NCI-H69 (cell line): Measurements from ENCODE around the gene TACR1.
"Not testable (repeated sequence)": the region's sequence is repeated elsewhere in the genome, so short reads cannot be mapped to it uniquely, and the experiment has no call there.

Source experiments
- DNase-seq: peaks from one replicate; lab custom pipeline; 2025; lab: John Stamatoyannopoulos, UW

The TACR1 gene

GRCh38 chr2:75194184-75194868, 5.0 kb downstream of the TACR1 start:
- DNase-seq: no peak

DNA sequence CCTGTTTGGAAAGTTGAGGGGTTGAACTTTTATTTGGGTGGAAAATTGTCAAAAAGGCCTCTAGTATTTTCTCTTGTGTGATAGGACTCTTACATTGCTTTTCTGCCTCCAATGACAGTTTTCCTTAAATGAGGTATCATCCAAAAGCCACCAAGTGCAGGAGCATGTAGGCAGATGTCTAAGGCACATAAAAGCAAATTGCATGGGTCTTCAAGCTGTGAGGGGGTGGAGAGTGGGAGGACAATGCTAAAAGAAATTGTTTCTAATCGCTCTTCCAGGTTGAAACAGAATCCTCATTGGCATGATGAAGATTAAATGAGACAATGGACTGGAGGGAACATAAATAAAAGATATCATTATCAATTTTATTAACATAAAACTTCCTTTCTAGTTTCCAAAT, 6.8 kb downstream of the TACR1 start:
- DNase-seq: no peak

GRCh38 chr2:75190271-75190990, 8.9 kb downstream of the TACR1 start:
- no peak for DNase-seq

- no peak for DNase-seq
Observed at GRCh38 chr2:75186821-75187220, 12.5 kb downstream of the TACR1 start.

DNA sequence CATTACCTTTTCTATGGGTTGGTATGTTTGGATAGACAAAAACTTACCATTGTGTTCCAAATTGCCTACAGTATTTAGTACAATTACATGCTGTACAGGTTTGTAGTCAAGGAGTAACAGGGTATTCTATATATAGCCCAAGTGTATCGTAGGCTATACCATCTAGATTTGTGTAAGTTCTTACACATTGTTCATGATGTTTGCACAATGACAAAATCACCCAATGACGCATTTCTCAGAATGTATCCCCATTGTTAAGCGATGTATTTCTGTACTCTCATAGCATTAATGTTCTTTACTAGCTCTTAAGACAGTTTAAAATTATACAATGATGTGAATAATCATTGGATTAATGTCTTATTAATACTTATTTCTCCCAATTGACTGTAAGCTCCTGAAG, 16.7 kb downstream of the TACR1 start:
- no peak for DNase-seq

DNA sequence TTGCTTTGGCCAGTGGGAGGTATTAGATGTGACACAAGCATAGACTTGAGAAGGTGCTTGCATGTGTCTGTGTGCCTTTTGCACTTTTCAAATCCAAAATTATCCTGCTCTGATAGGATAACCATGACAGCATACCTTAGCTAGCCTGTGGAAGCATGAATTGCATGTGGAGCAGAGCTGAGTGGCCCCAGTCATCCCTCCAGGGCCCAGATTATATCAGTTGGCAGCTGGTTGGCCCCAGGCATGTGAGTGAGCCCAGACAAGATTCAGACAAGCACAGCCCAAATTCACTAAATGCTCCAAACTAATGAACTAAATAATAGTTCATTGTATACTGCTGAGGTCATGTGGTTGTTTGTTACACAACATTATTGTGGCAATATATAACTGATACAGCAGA, 18.8 kb downstream of the TACR1 start:
- DNase-seq: no peak

GRCh38 chr2:75177427-75177826, 21.9 kb downstream of the TACR1 start:
- DNase-seq: no peak

DNA sequence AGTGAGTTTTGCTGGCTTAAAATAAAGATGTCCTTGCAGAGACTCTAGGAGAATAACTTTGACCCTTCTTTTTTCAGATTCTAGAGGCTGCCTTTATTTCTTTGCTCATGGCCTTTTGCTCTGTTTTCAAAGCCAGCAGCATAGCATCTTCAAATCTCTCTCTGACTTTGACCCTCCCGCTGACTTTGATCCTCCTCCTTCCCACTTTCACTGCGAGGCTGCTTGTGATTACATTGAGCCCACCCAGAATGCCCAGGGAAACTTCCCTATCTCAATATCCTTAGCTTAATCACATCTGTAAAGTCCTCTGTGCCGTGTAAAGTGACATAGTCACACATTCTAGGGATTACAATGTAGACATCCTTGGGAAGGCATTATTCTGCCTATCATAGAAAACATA, 23.9 kb downstream of the TACR1 start:
- DNase-seq: no peak

GRCh38 chr2:75174981-75175380, 24.3 kb downstream of the TACR1 start:
- DNase-seq: no peak

DNA sequence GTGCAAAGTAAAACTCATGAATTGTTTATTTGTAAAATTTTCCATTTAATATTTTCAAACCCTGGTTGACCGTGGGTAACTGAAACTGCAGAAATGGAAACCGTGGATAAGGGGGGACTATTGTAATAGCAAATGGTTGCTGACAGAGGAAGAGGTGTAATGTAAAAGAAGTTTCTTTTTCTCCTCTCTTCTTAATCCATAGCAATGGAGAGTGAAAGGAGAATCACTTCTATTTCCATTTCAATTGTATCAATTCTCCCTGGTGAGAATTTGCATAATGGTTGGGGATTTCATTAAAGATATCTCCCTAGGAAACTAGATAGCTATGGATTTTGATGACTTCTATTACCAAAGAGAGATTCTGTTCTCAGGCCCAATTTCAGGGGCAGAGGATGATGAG, 24.8 kb downstream of the TACR1 start:
- DNase-seq: no peak

DNA sequence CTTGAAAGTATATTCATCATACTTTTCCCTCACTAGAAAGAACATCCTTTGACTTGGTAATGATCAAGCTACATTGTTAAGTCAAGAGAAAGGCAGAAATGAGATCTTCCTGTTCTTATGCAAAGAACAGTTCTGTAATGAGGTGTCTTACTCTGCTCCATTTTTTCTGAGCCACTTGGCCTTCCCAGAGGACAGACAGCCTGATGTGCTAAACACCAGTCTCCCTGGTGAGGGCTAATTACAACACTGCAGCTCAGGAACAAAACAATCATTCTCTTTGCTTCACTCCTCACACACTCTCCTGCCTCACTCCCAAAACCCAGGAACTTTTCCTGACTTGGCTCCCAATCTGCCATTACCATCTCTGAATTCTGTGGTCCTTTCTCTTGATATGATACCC, 25.6 kb downstream of the TACR1 start:
- peak; percentile 2 for DNase-seq

DNA sequence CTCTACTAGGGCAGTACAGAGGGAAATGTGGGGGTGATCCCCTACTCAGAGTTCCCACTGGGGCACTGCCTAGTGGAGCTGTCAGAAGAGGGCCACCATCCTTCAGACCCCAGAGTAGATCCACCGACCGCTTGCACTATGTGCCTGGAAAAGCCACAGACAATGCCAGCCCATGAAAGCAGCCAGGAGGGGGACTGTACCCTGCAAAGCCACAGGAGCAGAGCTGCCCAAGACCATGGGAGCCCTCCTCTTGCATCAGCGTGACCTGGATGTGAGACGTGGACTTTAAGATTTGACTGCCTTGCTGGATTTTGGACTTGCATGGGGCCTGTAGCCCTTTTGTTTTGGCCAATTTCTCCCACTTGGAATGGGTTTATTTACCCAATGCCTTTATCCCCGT, 27.9 kb downstream of the TACR1 start:
- not testable (repeated sequence) for DNase-seq

- no peak for DNase-seq
Observed at GRCh38 chr2:75170889-75171288, 28.4 kb downstream of the TACR1 start.

DNA sequence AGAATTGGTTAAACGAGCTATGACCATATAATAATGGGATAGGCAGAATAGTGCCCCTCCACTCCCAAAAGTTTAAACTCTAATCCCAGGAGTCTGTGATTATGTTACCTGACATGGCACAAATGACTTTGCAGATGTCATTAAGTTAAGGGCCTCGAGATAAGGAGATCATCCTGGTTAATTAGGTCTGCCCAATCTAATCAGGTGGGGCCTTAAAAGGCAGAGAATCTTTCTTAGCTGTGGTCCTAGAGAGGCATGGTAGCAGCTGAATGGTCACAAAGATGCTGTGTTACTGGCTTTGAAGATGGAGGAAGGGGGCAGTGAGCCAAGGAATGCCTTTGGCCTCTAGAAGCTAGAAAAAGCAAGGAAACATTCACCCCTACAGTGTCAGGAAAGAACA, 31.1 kb downstream of the TACR1 start:
- no peak for DNase-seq

DNA sequence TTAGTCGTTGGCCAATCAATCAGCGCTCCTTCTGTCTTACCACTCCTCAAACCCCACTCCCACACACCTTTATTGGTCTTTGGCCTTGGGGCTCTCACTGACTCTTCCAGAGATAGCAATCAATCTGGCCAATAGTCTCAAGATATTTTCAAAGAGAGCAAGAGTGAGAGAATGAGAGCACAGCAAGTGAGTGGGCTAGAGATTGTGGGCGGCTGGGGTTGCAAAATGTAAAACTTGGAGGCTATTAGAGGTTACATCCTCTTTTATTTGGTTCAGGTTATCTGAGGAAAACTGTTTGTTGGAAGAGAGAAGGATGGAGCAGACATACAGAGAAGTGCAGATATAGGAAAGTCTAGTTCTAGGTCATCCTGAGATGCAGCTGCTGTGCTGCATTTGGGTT, 32.8 kb downstream of the TACR1 start:
- DNase-seq: no peak

DNA sequence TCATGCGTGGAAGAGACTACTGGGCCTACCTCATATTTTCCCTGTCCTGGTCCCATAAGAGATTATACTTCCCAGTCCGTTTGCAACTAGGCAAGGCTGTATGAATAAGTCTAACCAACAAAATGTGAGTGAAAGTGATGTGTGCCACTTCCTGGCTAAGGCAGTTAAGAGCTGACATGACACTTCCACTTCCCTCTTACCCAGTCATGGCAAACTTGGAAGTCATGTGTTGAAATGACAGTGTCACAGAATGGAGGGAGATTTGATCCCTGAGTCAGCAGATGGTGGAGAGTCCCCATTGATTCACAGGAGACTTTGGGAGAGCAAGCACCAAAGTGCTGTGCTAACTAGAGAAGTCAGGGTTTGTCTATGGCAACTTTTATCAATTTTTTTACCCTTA, 36.4 kb downstream of the TACR1 start:
- DNase-seq: no peak

- DNase-seq: no peak
Observed at GRCh38 chr2:75162259-75162658, 37.1 kb downstream of the TACR1 start.

DNA sequence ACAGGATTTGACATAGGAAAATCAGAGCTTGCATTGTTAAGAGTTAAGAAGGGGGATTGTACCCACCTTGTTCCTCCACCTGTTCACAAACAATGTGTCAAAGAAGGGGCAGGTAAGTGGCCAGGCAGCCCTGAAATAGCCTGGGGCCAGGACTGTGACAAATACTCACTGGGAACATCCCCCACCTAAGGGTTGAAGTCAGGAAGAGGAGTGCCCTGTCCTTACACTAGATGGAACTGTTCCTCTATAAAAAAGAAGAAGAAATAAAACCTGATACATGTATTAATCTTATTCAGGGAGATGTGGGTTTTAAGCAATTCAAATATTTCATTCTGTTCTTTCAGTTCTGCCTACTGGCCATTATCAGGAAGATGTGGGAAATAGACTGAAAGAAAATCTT, 41.9 kb downstream of the TACR1 start:
- peak; percentile 0 for DNase-seq

- DNase-seq: no peak
Observed at GRCh38 chr2:75155115-75155514, 44.2 kb downstream of the TACR1 start.

DNA sequence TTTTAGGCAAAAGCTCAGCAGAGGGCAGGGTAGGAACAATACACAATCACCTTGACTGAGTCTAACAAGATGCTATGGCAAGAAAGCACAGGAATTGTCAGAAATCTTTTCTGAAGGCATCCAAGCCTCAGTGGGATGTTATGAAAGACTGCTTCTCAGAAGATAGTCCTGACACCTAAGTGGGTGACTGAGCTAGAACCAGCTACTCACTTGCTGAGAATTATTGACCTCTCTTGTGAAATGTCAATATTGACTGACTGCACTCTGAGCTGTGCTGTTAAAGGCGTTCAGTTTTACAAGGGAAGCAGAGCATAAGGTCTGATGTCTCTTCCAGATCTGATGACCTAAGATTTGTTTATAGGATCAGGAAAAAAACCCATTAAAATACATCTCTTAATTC, 46.1 kb downstream of the TACR1 start:
- DNase-seq: peak; percentile 12

GRCh38 chr2:75152243-75152642, 47.1 kb downstream of the TACR1 start:
- not testable (repeated sequence) for DNase-seq

DNA sequence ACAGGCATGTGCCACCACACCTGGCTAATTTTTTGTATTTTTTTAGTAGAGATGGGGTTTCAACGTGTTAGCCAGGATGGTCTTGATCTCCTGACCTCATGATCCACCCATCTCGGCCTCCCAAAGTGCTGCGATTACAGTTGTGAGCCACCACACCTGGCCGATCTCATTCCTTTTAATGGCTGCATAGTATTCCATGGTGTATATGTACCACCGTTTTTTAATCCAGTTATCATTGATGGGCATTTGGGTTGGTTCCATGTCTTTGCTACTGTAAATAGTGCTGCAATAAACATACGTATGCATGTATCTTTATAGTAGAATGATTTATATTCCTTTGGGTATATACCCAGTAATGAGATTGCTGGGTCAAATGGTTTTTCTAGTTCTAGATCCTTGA, 51.4 kb downstream of the TACR1 start:
- DNase-seq: not testable (repeated sequence)

DNA sequence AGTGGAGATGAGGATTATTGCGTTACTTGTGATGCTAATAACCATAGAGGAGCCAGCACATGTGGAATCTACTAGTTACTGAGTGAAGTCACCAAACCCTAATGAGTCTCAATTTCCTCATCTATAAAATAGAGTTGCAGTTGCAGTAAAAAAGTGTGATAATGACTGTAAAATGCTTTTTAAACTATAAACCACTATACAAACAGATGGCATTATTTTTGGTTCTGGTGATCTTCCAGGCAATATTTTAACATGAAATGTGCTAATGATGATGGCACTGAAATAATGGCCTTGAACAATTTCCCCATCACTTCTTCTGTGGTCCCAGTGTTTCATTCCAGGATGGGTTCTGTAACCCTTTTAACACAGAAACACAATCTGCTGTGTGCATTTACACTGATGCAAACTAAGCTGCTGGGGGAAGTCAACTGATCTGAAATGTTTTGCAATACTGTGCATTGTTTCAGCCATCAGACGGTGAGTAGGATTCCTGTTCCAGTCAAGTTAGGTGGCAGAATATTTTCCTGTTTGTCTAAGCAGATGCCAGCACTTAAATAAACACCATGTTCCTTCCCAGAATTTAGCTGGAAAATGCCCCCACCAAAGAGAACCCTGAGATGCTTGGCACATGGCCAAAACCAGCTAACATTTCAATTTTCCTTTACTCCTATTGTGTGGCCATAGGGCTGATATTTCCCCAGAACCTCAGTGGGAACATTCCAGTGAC, 52.6 kb downstream of the TACR1 start:
- peak; percentile 7 for DNase-seq
